ENCODE measurements around the gene C20orf204.
"Not testable (repeated sequence)": the region's sequence is repeated elsewhere in the genome, so short reads cannot be mapped to it uniquely, and the experiment has no call there.

Gene C20orf204

GRCh38 chr20:64035933-64036345 is at the start of gene C20orf204:
Gene C20orf204 (plus strand): TSS chr20:64036182. CDS start chr20:64036324, 142 bp downstream.
- DNase-seq (ENCODE audit: low read depth in 3 of 3, low spot score in 1 of 3), result no peak

- DNase-seq (ENCODE audit: low read depth in 3 of 3, low spot score in 1 of 3), result no peak
Observed at GRCh38 chr20:64000906-64001305, 35.1 kb upstream of the C20orf204 start.

- no peak for DNase-seq (ENCODE audit: low read depth in 3 of 3, low spot score in 1 of 3)
Observed at GRCh38 chr20:64001607-64002011, 34.4 kb upstream of the C20orf204 start.

- DNase-seq (ENCODE audit: low read depth in 3 of 3, low spot score in 1 of 3), result no peak
Observed at GRCh38 chr20:64003960-64004725, 31.8 kb upstream of the C20orf204 start.

- DNase-seq (ENCODE audit: low read depth in 3 of 3, low spot score in 1 of 3), result no peak
Observed at GRCh38 chr20:64005394-64005793, 30.6 kb upstream of the C20orf204 start.

GRCh38 chr20:64006490-64006889 is 29.5 kb upstream of the C20orf204 start:
- DNase-seq (ENCODE audit: low read depth in 3 of 3, low spot score in 1 of 3), result no peak

- no peak for DNase-seq (ENCODE audit: low read depth in 3 of 3, low spot score in 1 of 3)
Observed at GRCh38 chr20:64006902-64007301, 29.1 kb upstream of the C20orf204 start.

- DNase-seq (ENCODE audit: low read depth in 3 of 3, low spot score in 1 of 3), result no peak
Observed at GRCh38 chr20:64009811-64010387, 26.1 kb upstream of the C20orf204 start.

GRCh38 chr20:64010711-64011237 is 25.2 kb upstream of the C20orf204 start:
- DNase-seq (ENCODE audit: low read depth in 3 of 3, low spot score in 1 of 3), result no peak

- DNase-seq (ENCODE audit: low read depth in 3 of 3, low spot score in 1 of 3), result no peak
Observed at GRCh38 chr20:64011366-64011779, 24.6 kb upstream of the C20orf204 start.

- DNase-seq (ENCODE audit: low read depth in 3 of 3, low spot score in 1 of 3), result not testable (repeated sequence)
Observed at GRCh38 chr20:64012385-64013154, 23.4 kb upstream of the C20orf204 start.

- no peak for DNase-seq (ENCODE audit: low read depth in 3 of 3, low spot score in 1 of 3)
Observed at GRCh38 chr20:64015635-64016034, 20.3 kb upstream of the C20orf204 start.

- no peak for DNase-seq (ENCODE audit: low read depth in 3 of 3, low spot score in 1 of 3)
Observed at GRCh38 chr20:64021124-64021975, 14.6 kb upstream of the C20orf204 start.

GRCh38 chr20:64022671-64023360 is 13.2 kb upstream of the C20orf204 start:
- no peak for DNase-seq (ENCODE audit: low read depth in 3 of 3, low spot score in 1 of 3)

GRCh38 chr20:64023361-64024140 is 12.4 kb upstream of the C20orf204 start:
- DNase-seq (ENCODE audit: low read depth in 3 of 3, low spot score in 1 of 3), result no peak

GRCh38 chr20:64024141-64024990 is 11.6 kb upstream of the C20orf204 start:
- DNase-seq (ENCODE audit: low read depth in 3 of 3, low spot score in 1 of 3), result no peak

- DNase-seq (ENCODE audit: low read depth in 3 of 3, low spot score in 1 of 3), result no peak
Observed at GRCh38 chr20:64025101-64025825, 10.7 kb upstream of the C20orf204 start.

All from stimulated activated CD4-positive, alpha-beta T cell treated with anti-CD3 and anti-CD28 coated beads, TNF-alpha, amount 100 ng/mL, for 1 hour (primary cell).